Heart left ventricle (tissue), 13 donors: ENCODE results near the gene CHST4.

Experiments used
- CTCF ChIP-seq, 12 donors: fragments of 200-600 bp; sonication (generic) in 4 of 12; IDR thresholded peaks; one replicate each; pipeline versions ENCODE4 v1.5.0 to v1.8.0; 2018 to 2022; ENCODE audit warnings: antibody characterized with exemption in 12 of 12, mild to moderate bottlenecking in 5 of 12
- POLR2A ChIP-seq, 2 donors: fragments of 450-650 bp; IDR thresholded peaks; one replicate each; pipeline ENCODE4 v1.6.1; 2017; ENCODE audit warnings: antibody characterized with exemption in 2 of 2, mild to moderate bottlenecking in 2 of 2, moderate library complexity in 2 of 2
- donor health status: ischemic (EF 13 %, LVEDD 7.1; RV severe dilation, severe dysfunction).
- donor health status: DM: no; HTN: yes; CAD: no.
- donor health status: DM: no; HTN: no; CAD: no.
- donor health status: ischemic (EF 25% LVEDD 6.9; RV normal size, moderate dysfunction).
- donor health status: ischemic (EF 25% LVEDD 5.7; RV mildly dilated, moderate dysfunction).
- donor health status: ischemic (EF 35%, LVEDD 5.7; RV mildly dilated, moderate dysfunction).
- donor health status: nonischemic (EF 11% LVEDD 7.7; RV severe dilation, severe dysfunction).
- donor health status: DM: yes; HTN: yes; CAD: no.
- donor health status: PGD.
- donor health status: ischemic (EF 29% LVEDD 5.4; RV normal size, mild dysfunction).
- donor health status: nonischemic (EF 23%, LVEDD 6.1; RV moderate dilation, normal function).

- TF ChIP-seq POLR2A (IDR thresholded peaks at IDR 0.05) (no peak), CTCF (IDR thresholded peaks at IDR 0.05) (no peak)
These were observed at the start of gene CHST4 for GRCh38 chr16:71526111-71526631.
